Body of pancreas (tissue), 4 donors: ENCODE results near the gene HNF1A. TPM values are rescaled to one million over a fixed set of nuclear protein-coding genes. Genes with fewer than 3 reads are reported as not detected.

Source experiments
- ATAC-seq: fragments of 150-250 bp; one replicate; pipeline ENCODE4 v1.9.1; 2016
- DNase-seq, 4 donors: peaks; one replicate each; pipeline ENCODE4 v3.0.0-alpha.2; 2019
- H3K27ac ChIP-seq, 4 donors: fragments of 200-600 bp; sonication (generic); 1 replicate in 3 of 4; 2 replicates in 1 of 4; pipeline versions ENCODE4 v1.5.1 to v1.6.1; 2016 to 2019; ENCODE audit warnings: mild to moderate bottlenecking in 1 of 4, mixed read lengths in 1 of 4, moderate library complexity in 1 of 4
- H3K27me3 ChIP-seq, 2 donors: fragments of 200-600 bp; sonication (generic); one replicate each; pipeline ENCODE4 v1.6.0; 2016; ENCODE audit warnings: mild to moderate bottlenecking in 1 of 2
- H3K36me3 ChIP-seq, 2 donors: fragments of 200-600 bp; sonication (generic); replicated peaks in 1 of 2; 2 replicates each; pipeline ENCODE4 v1.5.1; 2016; ENCODE audit warnings: low read depth in 2 of 2; ENCODE audit not compliant: insufficient read depth in 1 of 2
- H3K4me1 ChIP-seq: fragments of 200-600 bp; sonication (generic); one replicate; pipeline ENCODE4 v1.6.0; 2016
- H3K4me3 ChIP-seq, 2 donors: fragments of 200-600 bp; sonication (generic); 1 replicate in 1 of 2; 2 replicates in 1 of 2; pipeline ENCODE4 v1.5.1; 2016 to 2019
- H3K9me3 ChIP-seq, 3 donors: fragments of 200-600 bp; sonication (generic); 1 replicate in 2 of 3; 2 replicates in 1 of 3; pipeline ENCODE4 v1.5.1; 2016
- CTCF ChIP-seq, 7 experiments: fragments of 450-650 bp in 4 of 7; fragments of 200-600 bp in 3 of 7; sonication (generic) in 3 of 7; IDR thresholded peaks; one replicate each; pipeline ENCODE4 v1.5.1; 2016 to 2019; ENCODE audit warnings: antibody characterized with exemption in 7 of 7
- POLR2A ChIP-seq, 3 donors: fragments of 450-650 bp; IDR thresholded peaks; one replicate each; pipeline ENCODE4 v1.6.1; 2016; ENCODE audit warnings: antibody characterized with exemption in 3 of 3, mild to moderate bottlenecking in 2 of 3
- WGBS, 2 donors: methylation state at CpG; one replicate each; pipeline ENCODE4 v1.1.5; 2017; 5-methylcytosine and 5-hydroxymethylcytosine counted together
- intact Hi-C: fragments of 100-400 bp; cut with DNase I; formaldehyde crosslinking; loops from one replicate; pipeline ENCODE4 v1.15.1; 2023
- total RNA-seq, 2 donors: library from RNA; depleted of rRNA; stranded (reverse); fragments of >200 nt; gene quantifications; one replicate each; pipeline ENCODE4 v1.1.0, GENCODE V29; 2016

The HNF1A gene
- total RNA-seq, 2 donors from 2014 or later, result 11.9 to 13.2 TPM

- WGBS, 2 donors, result 65 to 77% methylated on average over 4 of the region's 4 CpGs
- Histone ChIP-seq H3K27me3 (no peaks in the 10 kb centered on the region), H3K36me3 (no peaks in the 10 kb centered on the region), H3K9me3 (no peaks in the 10 kb centered on the region), H3K4me1 (peaks cover 54% of the 10 kb centered on the region), H3K4me3 (no peak overlapping the region), H3K27ac (peak overlapping the region; percentile 32 to 88 (median 56))
- no peak for TF ChIP-seq POLR2A (IDR thresholded peaks at IDR 0.05)
- TF ChIP-seq CTCF (IDR thresholded peaks at IDR 0.05), result no peak
- DNase-seq (no peak), ATAC-seq (no peak)
- intact Hi-C loops, result no loop called here
These were observed 5.4 kb downstream of the HNF1A start for GRCh38 chr12:120983759-120984158.

GRCh38 chr12:120984351-120984898, 6.1 kb downstream of the HNF1A start:
- 14 to 42% methylated on average over 2 to 3 of the region's 3 CpGs for WGBS, 2 donors
- no peaks in the 10 kb centered on the region for H3K36me3 ChIP-seq
- H3K27ac ChIP-seq, result peak overlapping the region; percentile 32 to 88 (median 56)

GRCh38 chr12:120988234-120988633, 9.9 kb downstream of the HNF1A start:
- Histone ChIP-seq H3K9me3 (no peaks in the 10 kb centered on the region), H3K4me3 (no peak overlapping the region), H3K4me1 (peaks cover 30% of the 10 kb centered on the region), H3K27ac (no peak overlapping the region), H3K36me3 (no peaks in the 10 kb centered on the region), H3K27me3 (no peaks in the 10 kb centered on the region)
- DNase-seq (no peak), ATAC-seq (no peak)
- TF ChIP-seq CTCF (IDR thresholded peaks at IDR 0.05) (no peak), POLR2A (IDR thresholded peaks at IDR 0.05) (no peak)
- 93 to 94% methylated on average over 4 of the region's 4 CpGs for WGBS, 2 donors
- intact Hi-C loops, result no loop called here

More at GRCh38 chr12:120984351-120984898, 6.1 kb downstream of the HNF1A start:
- Histone ChIP-seq H3K4me1 (peaks cover 54% of the 10 kb centered on the region), H3K27me3 (no peaks in the 10 kb centered on the region), H3K9me3 (no peaks in the 10 kb centered on the region), H3K4me3 (no peak overlapping the region)
- intact Hi-C loops, result no loop called here
- ATAC-seq, result peak; percentile 75
- peak; percentile 73 to 88 (median 82) for DNase-seq
- TF ChIP-seq CTCF (IDR thresholded peaks at IDR 0.05) (no peak), POLR2A (IDR thresholded peaks at IDR 0.05) (no peak)

GRCh38 chr12:120988658-120989057, 10.3 kb downstream of the HNF1A start:
- Histone ChIP-seq H3K4me3 (no peak overlapping the region), H3K9me3 (no peaks in the 10 kb centered on the region), H3K27ac (no peak overlapping the region), H3K4me1 (peaks cover 25% of the 10 kb centered on the region), H3K27me3 (no peaks in the 10 kb centered on the region), H3K36me3 (no peaks in the 10 kb centered on the region)
- DNase-seq (no peak), ATAC-seq (no peak)
- intact Hi-C loops, result no loop called here
- WGBS, 2 donors, result 88 to 90% methylated on average over 6 to 17 of the region's 17 CpGs
- TF ChIP-seq POLR2A (IDR thresholded peaks at IDR 0.05), result no peak

- no peak for DNase-seq
- Histone ChIP-seq H3K4me3 (no peak overlapping the region), H3K9me3 (no peaks in the 10 kb centered on the region), H3K36me3 (peaks cover 0 to 2% of the 10 kb centered on the region in 2 donors), H3K27me3 (no peaks in the 10 kb centered on the region), H3K4me1 (peaks cover 15% of the 10 kb centered on the region), H3K27ac (no peak overlapping the region)
- 92 to 94% methylated on average over 3 of the region's 3 CpGs for WGBS, 2 donors
- intact Hi-C loops, result no loop called here
- no peak for TF ChIP-seq CTCF (IDR thresholded peaks at IDR 0.05)
- no peak for TF ChIP-seq POLR2A (IDR thresholded peaks at IDR 0.05)
- ATAC-seq, result no peak
These were observed 11.3 kb downstream of the HNF1A start for GRCh38 chr12:120989687-120990086.
